GM18861 (cell line): ENCODE measurements around the gene SETD7.
A peak's percentile ranks its signal among the peaks of the same experiment; 100 is the strongest.

Source experiments
- ATAC-seq: cut with Tn5 transposase; IDR thresholded peaks from one replicate; pipeline ENCODE4 v1.9.1; 2021; ENCODE audit not compliant: unreplicated experiment

The SETD7 gene

DNA sequence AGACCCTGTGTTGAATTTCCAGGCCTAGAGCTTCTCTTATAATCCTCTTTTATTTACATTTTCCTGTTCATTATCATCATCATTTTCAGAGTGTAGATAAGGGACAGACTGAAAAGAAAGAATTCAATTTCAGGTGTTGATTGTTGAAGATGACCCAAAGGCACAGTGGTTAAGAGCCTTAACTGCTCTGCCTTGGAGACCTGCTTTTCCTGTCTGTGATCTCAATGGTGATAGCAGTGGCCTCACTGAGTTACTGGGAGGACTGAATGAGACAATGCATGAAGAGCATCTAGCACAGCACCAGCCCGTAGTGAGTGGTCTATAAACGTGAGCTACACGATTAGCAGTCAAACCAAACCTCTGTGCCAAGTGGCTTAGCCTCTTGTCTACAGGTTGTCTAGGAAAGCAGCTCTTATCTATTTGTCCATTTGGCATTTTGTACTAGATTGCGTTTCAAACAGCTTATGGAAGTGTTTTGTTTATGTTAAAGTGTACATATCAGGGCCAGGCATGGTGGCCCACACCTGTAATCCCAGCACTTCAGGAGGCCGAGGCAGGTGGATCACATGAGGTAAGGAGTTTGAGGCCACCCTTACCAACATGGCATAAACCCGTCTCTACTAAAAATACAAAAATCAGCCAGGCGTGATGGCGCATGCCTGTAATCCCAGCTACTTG, 41.5 kb downstream of the SETD7 start:
- ATAC-seq, result no peak

DNA sequence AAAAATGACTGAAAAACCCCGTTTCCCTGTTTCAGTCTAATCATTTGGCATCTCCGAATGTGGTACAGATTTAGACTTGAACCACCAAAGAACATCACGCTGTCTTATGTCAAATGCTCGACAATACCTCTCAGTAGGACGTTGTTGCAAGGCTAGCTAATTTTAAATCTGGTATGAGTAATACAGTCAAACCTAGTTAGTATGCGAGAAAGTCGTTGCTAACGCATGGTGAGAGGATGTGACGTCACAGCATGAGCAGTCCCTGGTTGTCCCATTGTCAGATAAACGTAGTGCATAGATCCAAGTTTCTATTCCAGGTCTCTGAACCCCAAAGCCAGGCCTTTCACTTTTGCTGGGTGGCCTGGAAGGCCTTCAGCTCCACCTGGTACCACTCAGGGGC, 44.7 kb downstream of the SETD7 start:
- no peak for ATAC-seq

DNA sequence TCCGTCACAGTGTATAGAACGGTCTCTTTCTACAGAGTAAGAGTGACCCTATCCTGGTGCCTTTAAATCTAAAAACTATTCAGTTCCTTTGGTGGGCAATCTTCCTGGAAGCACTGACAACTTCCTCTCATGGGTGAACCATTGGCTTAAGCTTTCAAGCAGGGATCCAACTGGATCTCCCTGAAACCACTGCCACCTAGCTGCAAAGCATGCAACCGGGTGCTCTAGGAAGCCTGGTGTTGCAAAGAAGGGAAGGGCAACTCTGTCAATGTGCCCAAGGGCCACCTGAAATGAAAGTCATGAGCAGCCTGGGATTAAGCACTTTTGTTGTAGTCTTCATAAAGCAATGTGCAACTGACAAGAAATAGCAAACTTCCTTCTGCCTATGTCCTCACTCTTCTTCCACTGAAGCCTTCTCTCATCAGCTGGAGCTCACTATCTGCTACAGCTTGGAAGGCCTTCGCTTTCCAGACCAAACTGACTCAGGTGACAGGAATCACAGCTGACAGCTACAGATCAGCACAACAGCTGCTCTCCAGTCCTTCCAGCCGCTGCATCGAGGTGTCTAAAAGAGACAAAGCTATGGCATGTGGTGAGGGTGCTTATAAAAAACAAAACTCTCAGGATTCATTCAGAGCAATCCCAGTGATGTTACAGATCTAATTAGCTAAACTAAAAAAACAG, 46.1 kb downstream of the SETD7 start:
- peak; percentile 43 for ATAC-seq

DNA sequence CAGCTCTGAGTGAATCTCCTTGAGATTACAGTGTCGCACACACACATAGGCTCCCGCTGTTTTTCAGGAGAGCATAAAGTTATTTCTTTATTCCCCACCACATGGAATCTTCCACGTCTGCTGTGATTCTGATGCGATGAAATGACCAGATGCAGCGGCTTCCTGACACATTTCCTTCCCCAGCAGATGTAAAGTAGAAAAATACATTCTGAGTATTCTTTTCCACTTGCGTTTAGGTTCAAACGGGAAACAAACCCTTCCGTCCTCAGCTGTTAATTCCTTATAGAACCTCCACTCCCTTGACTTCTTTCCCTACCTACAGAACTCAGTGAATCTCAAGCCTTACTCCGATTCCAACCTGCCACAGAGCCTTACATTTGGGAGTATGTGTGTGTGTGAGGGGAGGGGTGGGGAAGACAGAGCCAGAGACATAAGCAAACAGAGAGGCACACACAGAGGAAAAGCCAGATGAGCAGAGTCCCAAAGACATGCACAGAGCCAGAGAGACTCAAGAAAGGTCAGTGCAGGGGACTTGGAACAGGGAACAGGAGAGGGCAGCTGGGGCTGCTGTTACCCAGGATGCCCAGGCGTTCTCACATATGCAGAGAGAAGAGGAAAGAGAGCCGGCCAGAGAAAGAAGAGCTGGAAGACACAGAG, 47.3 kb downstream of the SETD7 start:
- no peak for ATAC-seq

DNA sequence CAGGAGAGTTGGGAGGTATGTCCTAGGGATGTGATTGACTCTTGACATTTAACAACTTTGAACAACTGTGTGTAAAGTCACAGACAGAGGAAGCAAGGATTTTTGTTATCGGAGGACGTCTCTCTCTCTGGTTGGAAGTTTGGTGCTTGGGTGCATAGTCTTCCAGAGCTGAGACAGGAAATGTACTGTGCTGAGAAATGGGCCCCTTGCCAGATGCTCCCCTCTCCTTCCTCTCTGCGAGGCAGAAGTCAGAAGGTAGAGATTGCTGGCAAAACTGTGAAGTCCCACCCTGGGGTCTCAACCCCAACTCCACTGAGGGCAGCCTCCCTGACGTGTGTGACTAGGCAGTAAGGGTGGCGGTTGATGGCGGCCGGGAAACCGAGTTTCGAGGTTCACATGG, 49.2 kb downstream of the SETD7 start:
- ATAC-seq, result no peak

DNA sequence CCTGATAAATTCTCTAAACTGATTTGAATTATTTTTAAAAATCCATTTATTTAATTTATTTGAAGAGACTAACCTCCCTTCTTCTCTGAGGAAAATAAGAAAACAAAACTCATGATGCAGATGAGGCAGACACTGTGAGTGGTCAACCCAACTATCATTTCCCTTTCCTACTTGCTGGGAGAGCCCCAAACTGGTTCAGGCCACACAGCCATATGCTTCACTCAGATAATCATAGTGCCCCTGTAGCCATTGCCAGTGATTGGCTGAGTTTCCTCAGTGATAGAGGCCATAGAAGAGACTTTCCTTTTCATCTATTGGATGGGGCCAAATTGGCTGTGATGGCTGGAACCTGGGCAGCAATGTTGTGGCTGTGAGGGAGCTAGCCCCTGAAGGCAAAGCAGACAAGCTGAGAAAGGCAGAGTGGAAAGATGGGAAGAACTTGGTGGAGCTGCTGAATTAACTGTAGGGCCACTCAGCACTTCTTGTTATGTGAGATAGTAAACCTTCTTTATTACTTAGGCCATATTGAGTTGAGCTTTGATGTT, 52.3 kb downstream of the SETD7 start:
- ATAC-seq, result no peak

DNA sequence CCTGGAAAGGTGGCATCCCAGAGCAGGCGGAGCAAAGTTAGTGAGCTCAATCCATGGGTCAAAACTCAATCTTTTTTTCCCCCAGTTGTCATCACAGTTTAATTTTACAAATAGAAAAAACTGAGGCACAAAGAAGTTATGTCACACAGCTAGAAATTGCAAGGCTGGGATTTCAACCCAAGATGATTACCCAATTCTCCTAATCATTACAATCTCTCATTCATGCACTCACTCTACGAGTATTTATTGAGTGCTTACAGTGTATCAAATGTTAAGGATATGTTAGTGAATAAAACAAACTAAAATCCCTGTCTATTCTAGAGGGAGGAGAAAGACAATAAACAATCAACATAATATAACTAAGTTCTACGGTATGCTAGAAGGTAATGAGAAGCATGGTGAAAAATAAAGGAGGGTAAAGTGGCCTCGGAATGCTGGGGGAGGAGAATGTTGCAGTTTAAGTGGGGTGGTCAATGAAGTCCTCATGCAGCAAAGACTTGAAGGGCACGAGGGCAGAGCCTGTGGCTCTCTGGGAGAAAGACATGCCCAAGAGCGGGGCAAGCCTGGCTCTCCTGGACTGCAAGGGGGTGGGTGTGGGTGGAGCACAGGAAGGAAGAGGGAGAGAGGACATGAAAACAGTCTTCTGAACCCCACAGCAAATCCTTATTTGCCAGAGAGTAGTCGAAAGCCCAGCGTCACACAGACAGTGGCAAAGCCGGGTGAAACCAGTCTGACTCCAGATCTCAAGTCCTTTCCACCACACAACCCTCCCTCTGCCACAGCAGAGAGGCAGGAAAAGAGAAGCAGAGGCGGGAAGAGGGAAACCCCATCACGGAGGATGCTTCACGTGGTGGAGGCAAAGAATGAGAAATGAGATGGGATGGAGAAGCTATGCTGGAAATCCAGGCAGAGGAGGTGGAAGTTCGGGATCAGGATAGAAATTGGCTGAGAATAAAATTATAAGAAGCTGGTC, 53.8 kb downstream of the SETD7 start:
- no peak for ATAC-seq

DNA sequence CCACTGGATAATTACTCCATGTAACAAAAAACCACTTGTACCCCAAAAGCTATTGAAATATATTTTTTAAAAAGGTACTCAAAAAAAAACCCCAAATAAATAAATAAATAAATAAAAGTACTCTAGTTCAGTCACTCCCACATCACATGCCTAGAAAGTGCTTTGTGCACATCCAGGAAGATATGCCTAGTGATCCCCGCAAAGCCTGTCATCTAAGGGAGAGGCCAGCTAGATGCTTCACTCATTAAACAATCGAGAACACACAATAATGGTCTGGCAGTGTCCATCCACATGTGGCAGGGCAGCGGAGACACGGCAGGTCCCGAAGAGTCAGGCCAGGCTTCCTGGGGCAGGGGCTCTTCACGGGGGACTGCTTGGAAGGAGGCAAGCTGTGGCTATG, 54.5 kb downstream of the SETD7 start:
- no peak for ATAC-seq

DNA sequence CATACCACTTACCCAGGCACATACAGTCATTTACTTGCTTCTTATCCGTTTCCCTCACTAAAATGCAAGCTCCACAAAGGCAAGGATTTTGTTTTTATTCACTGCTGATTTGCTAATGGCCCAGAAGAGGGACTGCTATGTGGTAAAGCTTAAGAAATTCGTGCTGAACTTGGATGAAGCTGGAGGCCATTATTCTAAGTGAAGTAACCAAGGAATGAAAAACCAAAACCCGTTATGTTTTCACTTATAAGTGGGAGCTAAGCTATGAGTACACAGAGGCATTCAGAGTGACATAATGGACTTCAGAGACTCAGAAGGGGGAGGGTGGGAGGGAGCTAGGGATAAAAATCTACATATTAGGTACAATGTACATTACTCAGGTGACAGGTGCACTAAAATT, 54.9 kb downstream of the SETD7 start:
- ATAC-seq, result no peak

DNA sequence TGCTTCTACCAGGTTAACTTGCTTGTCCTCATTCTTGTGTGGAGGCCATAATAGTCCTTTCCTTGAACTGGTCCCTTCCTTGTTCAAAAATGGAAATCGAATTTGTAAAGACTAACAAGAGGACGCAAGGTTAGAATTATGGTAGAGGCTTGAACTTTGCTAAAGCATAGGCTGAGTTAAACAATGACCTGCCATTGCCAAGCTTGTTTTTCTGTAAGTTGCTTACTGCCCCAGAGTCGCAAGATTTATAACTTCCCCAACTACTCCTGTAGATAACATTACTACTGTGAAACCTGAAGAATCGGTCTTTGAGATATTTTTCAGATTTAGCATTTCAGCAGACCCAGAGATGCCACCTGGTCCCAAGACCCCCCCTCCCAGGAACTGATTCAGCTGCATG, 56.8 kb downstream of the SETD7 start:
- no peak for ATAC-seq

DNA sequence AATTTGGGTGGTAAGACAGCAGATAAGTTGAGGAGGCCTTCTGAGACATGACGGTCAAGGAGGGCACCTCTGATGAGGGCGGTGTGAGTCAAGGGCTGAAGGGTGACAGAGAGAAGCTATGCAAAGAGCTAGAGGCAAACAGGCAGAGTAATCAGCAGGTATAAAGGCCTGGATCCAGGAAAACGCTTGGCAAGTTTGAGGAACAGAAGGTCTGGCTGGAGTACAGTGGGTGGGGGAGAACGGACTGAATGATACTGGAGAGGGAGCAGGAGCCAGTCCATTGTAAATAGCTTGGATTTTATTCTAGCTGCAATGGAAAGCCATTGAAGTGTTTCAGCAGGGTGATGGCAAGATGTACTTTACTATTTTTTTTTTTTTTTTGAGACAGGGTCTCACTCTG, 62.8 kb downstream of the SETD7 start:
- no peak for ATAC-seq

DNA sequence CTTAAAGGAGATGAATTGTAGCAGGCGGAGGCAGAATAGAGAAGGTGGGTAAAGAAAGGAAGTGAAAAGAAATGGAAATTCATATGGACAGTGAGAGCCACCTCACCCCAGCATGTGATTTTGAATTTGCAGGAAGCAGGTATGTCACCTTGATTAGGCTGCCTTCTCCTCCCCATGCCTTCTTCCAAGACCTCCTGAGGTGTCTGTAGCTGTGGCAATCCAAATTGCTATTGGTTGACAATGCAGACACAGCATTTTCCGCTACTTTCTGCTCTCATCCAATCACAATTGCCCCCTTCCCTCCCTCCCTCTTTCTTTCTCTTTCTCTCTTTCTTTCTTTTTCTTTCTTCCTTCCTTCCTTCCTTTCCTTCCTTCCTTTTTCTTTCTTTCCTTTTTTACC, 63.6 kb downstream of the SETD7 start:
- no peak for ATAC-seq

DNA sequence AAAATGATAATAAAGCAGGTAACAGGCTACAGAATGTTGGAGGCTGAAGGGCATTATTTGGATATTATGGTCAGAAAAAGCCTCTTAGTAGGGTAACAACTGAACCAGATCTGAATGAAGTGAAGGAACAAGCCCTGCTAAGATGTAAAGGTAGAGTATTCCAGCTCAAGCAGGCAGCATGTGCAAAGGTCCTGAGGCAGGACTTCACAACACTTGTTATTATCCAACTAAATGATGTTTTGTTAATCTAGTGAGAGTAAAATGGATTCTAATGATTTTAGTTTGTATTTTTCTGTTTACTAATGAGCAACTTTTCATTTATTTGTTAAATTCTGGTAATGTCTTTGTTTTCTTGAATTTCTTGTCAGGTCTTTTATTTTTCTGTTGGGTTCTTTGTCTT, 66.4 kb downstream of the SETD7 start:
- no peak for ATAC-seq

DNA sequence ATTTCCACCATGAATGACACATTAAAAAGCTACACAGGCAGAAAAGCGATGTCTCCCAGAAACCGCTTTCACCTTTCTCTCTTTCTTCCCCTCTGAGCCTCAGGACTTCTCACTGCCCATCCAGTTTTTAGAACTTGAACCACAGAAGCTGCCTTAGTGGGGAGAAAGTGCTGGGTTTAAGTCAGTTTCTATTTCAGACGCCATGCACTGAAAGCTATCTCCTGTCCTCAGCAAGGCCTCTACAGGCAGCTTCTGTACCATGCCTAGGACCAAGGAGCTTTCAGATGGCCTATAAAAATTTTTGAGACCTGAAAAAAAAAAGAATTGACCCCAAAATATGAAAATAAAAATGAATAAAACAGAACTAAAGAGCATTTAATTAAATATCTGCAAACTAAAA, 67.6 kb downstream of the SETD7 start:
- ATAC-seq, result no peak

DNA sequence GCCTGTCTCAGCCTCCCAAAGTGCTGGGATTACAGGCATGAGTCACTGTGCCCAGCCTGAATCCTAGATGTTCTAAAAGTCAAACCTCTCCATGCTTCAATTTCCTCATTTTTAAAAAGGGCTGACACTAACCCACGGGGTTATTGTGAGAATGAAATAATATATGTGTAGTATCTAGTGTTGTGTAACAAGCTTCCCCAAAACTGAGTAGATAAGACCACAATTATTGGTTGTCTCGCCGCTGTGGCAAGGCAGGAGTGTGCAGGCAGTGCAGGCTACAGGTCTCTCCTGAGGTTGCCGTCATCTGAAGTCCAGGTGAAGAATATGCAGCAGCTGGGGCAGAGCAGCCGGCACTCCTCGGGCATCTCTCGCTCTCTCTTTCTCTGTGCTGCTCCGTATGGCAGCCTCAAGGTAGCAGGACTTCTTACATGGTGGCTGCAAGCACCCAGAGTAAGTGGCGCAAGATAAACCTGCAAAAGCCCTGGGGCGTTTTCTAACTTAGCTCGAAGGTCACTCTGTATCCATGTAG, 71.2 kb downstream of the SETD7 start:
- ATAC-seq, result no peak

DNA sequence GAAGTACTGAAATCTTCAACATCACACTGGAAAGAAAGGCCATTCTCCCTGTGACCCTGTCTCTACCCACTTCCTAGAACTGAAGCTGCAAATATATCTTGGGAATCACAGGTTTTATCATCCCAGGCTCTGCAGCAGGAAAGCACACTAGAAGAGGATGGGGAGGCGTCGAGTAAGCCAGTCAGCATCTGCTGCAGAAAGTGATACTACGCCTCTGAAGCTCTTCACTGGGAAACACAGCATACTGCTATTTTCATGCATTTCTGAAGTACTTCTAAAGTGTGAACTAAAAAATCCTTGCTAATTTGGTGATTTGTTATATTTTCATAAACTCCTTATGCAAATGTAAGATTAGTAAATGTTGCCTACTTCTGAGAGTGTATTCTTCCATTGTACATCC, 73.0 kb downstream of the SETD7 start:
- no peak for ATAC-seq

DNA sequence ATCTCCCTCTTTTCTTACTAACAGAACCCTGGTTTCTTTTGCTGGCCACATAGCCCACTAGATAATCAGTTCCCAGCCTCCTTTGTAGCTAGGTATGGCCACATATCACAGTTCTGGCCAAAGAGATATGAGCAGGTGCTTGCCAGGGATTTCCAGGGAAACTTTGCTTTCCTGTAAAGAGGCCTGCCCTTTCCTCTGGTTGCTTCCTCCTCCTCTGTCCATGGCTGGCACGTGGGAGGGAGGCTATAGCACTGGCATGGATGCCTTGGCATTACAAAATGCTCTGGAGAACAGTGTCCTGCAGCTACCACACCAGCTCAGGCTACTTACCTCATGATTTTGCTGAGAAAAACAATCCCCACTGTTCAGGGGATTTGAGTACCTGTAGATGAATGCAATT, 74.6 kb downstream of the SETD7 start:
- ATAC-seq, result no peak

DNA sequence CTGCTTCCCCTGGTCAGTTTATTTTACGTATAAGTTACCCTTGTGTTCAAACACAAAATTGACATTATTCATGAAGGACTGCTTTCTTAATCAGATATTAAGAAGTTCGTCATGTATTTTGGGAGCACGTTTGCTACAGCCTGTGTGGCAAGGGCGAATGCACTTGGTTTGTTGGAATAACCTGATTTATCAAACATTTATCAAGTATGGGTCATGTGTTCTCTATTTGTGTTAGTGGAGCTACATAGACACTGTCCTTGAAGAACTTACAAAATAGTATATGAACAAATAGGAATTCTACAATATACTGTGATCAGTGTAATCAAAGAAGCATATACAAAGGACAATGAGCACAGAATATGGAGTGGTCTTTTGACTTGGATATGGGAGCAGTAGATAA, 79.7 kb downstream of the SETD7 start:
- no peak for ATAC-seq

DNA sequence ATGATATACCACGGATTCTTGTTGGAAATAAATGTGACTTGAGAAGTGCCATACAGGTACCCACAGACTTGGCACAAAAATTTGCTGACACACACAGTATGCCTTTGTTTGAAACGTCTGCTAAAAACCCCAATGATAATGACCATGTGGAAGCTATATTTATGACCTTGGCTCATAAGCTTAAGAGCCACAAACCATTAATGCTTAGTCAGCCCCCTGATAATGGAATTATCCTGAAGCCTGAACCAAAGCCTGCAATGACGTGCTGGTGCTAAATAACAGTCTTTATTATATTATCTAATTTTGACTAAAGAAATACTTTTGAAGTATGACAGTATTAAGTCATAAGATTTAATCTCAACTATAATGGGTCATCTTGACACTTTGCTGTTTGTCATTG, 83.2 kb downstream of the SETD7 start:
- ATAC-seq, result no peak

DNA sequence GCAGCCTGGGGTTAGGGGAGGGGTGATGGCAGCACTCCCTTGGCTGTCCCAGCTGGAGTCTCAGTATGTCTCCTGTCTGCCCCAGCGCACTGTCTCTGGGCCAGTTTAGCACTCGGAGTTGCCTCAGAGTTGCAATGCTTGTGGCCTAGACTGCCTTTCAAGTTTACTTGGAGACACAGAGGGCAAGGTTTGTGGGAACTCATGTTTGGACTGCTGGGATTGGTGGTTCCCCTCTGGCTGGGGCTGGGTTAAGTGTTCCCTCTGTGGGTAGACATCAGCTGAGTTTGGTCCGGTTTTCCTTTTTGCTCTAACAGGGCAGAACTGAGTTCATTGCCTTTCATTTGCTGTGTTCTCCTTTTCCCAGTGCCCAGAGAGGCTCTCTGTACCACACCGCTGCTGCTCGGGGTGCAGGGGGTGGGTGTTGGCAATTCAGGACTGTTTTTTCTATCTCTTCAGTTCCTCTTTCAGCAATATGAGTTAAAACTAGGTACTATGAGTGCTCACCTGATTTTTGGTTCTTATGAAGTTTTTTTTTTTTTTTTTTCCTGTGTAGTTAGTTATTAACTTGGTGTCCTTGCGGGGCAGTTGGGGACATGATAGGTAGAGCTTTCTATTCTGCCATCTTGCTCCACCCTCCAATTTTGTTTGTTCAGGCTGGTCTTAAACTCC, 84.9 kb downstream of the SETD7 start:
- no peak for ATAC-seq
